Left lung (tissue), 10 donors: ENCODE results near the gene MOV10L1. TPM values are rescaled to one million over a fixed set of nuclear protein-coding genes. Genes with fewer than 3 reads are reported as not detected.

Experiments
- ATAC-seq: fragments of 200-7000 bp; cut with Tn5 transposase; one replicate; pipeline ENCODE4 v1.9.1; 2020; ENCODE audit warnings: moderate library complexity
- DNase-seq, 4 donors: peaks; one replicate each; pipeline ENCODE4 v3.0.0-alpha.2; 2013 to 2020
- H3K27ac ChIP-seq, 2 donors: fragments of 200-600 bp; sonication (generic) in 1 of 2; one replicate each; pipeline versions ENCODE4 v1.5.0 to v1.8.0; 2020 to 2021
- H3K27me3 ChIP-seq, 2 donors: fragments of 200-600 bp; sonication (generic) in 1 of 2; one replicate each; pipeline versions ENCODE4 v1.5.0 to v1.8.0; 2020 to 2021
- H3K36me3 ChIP-seq, 2 donors: fragments of 200-600 bp; sonication (generic) in 1 of 2; one replicate each; pipeline versions ENCODE4 v1.5.0 to v1.8.0; 2020 to 2021
- H3K4me1 ChIP-seq, 2 donors: fragments of 200-600 bp; one replicate each; pipeline ENCODE4 v1.8.0; 2021
- H3K4me3 ChIP-seq, 2 donors: fragments of 200-600 bp; sonication (generic) in 1 of 2; one replicate each; pipeline versions ENCODE4 v1.5.0 to v1.8.0; 2020 to 2021; ENCODE audit warnings: mild to moderate bottlenecking in 1 of 2
- H3K9me3 ChIP-seq, 2 donors: fragments of 200-600 bp; sonication (generic) in 1 of 2; one replicate each; pipeline versions ENCODE4 v1.5.0 to v1.8.0; 2020 to 2021
- CTCF ChIP-seq, 2 donors: fragments of 200-600 bp; sonication (generic) in 1 of 2; IDR thresholded peaks; one replicate each; pipeline versions ENCODE4 v1.5.0 to v1.8.0; 2021; ENCODE audit warnings: antibody characterized with exemption in 2 of 2
- intact Hi-C, 2 donors: fragments of 100-400 bp; cut with DNase I; formaldehyde crosslinking; loops; one replicate each; pipeline versions ENCODE4 v1.11.2 to v1.14.2; 2022
- polyA plus RNA-seq, 6 donors: library from polyadenylated mRNA; unstranded; fragments of 120-200 nt; gene quantifications; one replicate each; pipeline ENCODE4 v1.2.1, GENCODE V29; 2013; ENCODE audit not compliant: insufficient read length in 6 of 6
- total RNA-seq, 2 donors: library from RNA; stranded (reverse); fragmentation: NEBNext Ultra II Directional; extraction: Animal tissue kit (Norgen Biotek cat#: 25700); gene quantifications; one replicate each; pipeline ENCODE4 v1.2.1, GENCODE V29; 2021
- donor health status: DM: no; HTN: yes; CAD: no.
- donor health status: DM: no; HTN: no; CAD: no.

The MOV10L1 gene
- total and polyA plus RNA-seq, 8 donors, result 0.37 to 4.7 (median 2.2) TPM

DNA sequence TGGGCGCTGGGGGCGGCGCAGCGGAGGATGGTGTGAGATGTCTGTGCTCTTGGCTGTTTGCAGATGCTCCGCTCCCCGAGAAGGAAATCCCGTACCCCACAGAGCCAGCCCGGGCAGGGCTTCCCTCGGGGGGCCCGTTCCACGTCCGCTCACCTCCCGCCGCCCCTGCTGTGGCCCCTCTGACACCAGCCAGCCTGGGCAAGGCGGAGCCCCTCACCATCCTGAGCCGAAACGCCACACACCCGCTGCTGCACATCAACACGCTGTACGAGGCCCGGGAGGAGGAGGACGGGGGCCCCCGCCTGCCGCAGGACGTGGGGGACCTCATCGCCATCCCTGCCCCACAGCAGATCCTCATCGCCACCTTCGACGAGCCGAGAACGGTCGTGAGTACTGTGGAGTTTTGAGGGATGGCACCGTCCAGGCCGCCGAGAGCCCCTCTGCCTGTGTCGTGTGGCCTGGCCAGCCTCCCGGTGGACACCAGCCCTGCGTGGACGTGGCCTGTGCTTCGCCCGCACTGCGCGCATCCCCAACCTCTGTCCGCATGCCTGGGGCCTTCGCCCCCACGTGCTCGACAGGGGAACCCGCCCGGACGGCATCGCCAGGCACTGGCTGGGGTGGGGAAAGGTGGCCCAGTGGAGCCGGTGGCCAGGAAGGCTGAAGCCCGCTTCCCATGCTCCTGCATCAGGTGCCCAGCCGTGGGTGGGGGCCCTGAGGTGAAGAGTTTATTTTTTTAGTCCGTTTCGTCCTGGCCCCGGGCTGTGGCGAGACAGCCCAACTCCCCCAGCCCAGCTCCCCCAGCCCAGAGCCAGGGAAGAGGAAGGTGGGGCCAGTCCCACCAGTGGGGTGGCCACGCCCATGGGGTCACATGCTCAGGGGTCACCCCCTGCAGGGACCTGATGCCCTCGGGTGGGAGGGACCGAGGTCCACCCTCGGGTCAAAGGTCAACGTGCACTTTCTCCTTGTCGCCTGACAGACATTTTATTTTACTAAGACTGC, 89.4 kb downstream of the MOV10L1 start:
- Histone ChIP-seq H3K9me3 (no peaks in the 10 kb centered on the region), H3K27ac (no peak overlapping the region), H3K4me1 (peaks cover 6 to 11% of the 10 kb centered on the region in 2 donors), H3K27me3 (peaks cover 0 to 34% of the 10 kb centered on the region in 2 donors), H3K4me3 (no peak overlapping the region), H3K36me3 (no peaks in the 10 kb centered on the region)
- peak in 2 of 4 donors; percentile 29 to 77 for DNase-seq
- no peak for TF ChIP-seq CTCF (IDR thresholded peaks at IDR 0.05)
- intact Hi-C loops, result no loop called here
- ATAC-seq, result no peak

DNA sequence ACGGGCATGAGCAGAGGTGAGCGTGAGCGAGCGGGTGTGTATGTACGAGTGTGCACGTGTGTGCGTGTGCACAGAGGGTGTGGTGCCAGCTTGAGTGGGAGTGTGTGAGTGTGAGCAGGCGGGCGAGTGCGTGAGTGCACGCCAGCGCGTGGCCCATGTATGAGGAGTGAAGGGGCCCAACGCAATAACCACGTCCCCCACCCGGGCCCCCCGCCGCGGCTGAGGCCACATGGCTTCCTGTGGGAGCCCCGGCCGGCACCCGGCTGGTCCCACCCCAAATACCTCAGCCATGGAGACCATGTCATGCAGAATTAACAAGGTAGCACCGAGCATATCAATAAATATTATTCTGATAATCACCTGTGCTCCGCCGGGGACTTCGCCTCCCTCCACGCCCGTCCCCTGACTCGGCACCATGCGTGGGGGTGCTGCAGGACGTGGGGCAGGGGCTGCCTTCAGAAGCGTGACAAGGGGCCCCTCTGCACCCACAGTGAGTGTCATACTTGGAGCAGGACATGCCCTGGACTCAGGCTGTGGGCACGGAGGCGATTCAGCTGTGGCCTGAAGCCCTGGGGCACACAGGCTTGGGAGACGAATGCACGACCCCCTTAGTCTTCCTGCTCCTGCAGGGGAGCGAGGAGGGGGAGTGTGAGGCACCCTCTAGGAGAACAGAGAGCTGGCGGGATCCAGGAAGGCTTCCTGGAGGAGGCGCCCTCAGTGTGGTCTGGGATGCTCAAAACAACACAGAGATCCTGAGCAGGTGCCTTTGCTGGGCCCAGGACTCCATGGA, 90.3 kb downstream of the MOV10L1 start:
- peaks cover 11 to 20% of the 10 kb centered on the region in 2 donors for H3K4me1 ChIP-seq
- no peak overlapping the region for H3K27ac ChIP-seq
- no peaks in the 10 kb centered on the region for H3K9me3 ChIP-seq
- intact Hi-C loops, result no loop called here
- H3K36me3 ChIP-seq, result no peaks in the 10 kb centered on the region
- ATAC-seq (no peak), DNase-seq (peak in 1 of 4 donors; percentile 29)
- no peak for TF ChIP-seq CTCF (IDR thresholded peaks at IDR 0.05)
- H3K27me3 ChIP-seq, result peaks cover 0 to 29% of the 10 kb centered on the region in 2 donors
- H3K4me3 ChIP-seq, result no peak overlapping the region

DNA sequence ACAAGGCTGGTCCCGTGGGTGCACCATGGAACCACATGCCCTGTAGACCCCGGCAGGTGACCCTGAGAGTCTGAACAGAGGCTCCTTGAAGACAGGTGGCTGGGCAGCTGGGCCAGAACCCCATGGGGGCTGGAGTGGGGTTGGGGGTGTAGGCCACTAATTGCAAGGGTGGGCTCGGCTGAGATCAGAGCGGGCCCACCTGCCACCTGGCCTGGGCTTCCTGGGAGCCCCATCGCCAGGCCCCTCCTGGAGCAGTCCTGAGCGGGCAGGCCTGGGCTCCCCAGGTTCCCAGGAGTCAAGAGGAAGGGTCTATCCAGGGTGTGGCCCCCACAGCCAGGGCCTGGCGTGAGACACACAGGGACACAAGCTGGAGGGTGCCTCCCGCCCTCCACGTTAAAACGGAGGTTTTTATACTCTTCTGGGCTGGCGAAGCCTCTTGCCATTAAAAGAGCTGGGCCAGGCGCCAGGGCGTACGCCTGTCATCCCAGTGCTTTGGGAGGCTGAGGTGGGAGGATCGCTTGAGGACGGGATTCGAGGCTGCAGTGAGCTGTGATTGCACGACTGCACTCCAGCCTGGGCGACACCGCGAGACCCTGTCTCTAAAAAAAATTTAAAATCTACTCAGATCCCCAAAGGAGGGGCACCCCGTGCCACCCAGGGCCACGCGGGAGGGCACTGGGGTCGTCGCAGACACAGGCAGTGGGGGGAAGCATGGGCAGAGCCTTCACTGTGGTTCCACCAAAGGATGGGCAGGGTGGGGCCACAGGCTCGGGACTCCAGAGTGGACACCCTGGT, 91.1 kb downstream of the MOV10L1 start:
- intact Hi-C loops, result no loop called here
- peaks cover 0 to 29% of the 10 kb centered on the region in 2 donors for H3K27me3 ChIP-seq
- ATAC-seq, result no peak
- no peak overlapping the region for H3K4me3 ChIP-seq
- TF ChIP-seq CTCF (IDR thresholded peaks at IDR 0.05), result no peak
- DNase-seq, result peak in 1 of 4 donors; percentile 30
- no peaks in the 10 kb centered on the region for H3K36me3 ChIP-seq
- H3K27ac ChIP-seq, result no peak overlapping the region
- H3K9me3 ChIP-seq, result no peaks in the 10 kb centered on the region
- peaks cover 14 to 24% of the 10 kb centered on the region in 2 donors for H3K4me1 ChIP-seq

DNA sequence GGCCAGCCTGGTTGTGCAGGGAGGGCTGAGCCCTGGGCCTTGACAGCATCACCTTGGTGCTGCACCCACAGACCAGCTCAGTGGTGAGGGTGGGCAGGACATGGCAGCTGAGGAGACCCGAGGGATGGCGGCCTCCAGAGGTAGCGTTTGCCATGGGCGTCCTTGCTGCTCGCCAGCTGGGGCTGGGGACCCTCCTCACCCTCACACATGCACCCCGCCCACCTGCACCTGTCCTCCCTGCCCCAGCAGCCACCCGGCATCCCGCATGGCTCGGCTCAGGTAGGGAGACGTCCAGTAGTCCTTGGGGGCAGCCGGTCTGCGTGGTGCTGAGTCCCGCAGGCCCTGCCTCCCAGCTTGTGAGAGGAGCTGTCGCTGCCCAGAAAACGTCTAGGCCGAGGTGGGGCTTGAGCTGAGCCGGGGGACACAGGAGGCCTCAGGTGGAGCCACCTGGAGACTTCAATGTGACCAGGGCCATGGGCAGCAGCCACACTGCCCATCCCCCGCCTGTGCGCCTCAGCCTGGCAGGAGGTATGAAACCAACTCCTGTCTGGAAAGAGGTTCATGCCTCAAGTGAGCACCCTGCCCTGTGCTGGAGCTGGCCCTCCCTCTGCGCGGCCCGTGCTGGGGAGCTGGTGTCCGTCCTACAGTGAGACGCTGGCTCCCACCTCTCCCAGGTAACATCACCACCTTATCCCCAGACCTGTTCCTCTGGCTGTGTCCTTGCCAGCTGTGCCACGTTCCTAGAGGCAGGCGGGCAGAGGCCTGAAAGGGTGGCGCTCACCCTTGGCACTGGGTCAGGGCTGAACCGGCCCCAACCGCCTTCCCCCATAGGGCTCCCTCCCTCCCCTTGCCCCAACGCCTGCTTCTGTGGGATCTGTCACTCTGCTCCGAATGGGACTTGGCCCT, 92.6 kb downstream of the MOV10L1 start:
- H3K36me3 ChIP-seq, result no peaks in the 10 kb centered on the region
- peaks cover 0 to 21% of the 10 kb centered on the region in 2 donors for H3K27me3 ChIP-seq
- ATAC-seq (peak; percentile 28), DNase-seq (peak in 1 of 4 donors; percentile 76)
- no peaks in the 10 kb centered on the region for H3K9me3 ChIP-seq
- H3K27ac ChIP-seq, result no peak overlapping the region
- no peak overlapping the region for H3K4me3 ChIP-seq
- TF ChIP-seq CTCF (IDR thresholded peaks at IDR 0.05), result no peak
- intact Hi-C loops, result no loop called here
- peaks cover 14 to 35% of the 10 kb centered on the region in 2 donors for H3K4me1 ChIP-seq
